SK-N-MC (cell line): Measurements from ENCODE around the gene HS3ST4.

Source experiments
- EZH2 ChIP-seq: fragments of 200-600 bp; sonication (generic); IDR thresholded peaks from one replicate; pipeline ENCODE4 v1.6.1; 2017; ENCODE audit warnings: antibody characterized with exemption
- FOXP2 ChIP-seq: optimal IDR thresholded peaks from 2 replicates; pipeline ENCODE3; 2011; ENCODE audit warnings: mild to moderate bottlenecking, moderate library complexity; ENCODE audit not compliant: insufficient read depth; ENCODE audit errors: extremely low read length, control extremely low read depth
- POLR2AphosphoS5 ChIP-seq: IDR thresholded peaks from 2 replicates; pipeline ENCODE4 v1.6.1; 2012; ENCODE audit warnings: mild to moderate bottlenecking, low read depth, low read length, borderline replicate concordance

GRCh38 chr16:26137956-26138355 lies 446.2 kb downstream of the HS3ST4 start:
- TF ChIP-seq FOXP2: no peak
- TF ChIP-seq POLR2AphosphoS5: no peak
- no peak for TF ChIP-seq EZH2
